ENCODE data around the gene NCOA5. TPM values are rescaled to one million over a fixed set of nuclear protein-coding genes. Genes with fewer than 3 reads are reported as not detected.

Gene NCOA5
- polyA plus RNA-seq, 1 donor (not counting 4 experiments of a cell fraction or from before 2014, with no cell fraction given), result 17.6 TPM

DNA sequence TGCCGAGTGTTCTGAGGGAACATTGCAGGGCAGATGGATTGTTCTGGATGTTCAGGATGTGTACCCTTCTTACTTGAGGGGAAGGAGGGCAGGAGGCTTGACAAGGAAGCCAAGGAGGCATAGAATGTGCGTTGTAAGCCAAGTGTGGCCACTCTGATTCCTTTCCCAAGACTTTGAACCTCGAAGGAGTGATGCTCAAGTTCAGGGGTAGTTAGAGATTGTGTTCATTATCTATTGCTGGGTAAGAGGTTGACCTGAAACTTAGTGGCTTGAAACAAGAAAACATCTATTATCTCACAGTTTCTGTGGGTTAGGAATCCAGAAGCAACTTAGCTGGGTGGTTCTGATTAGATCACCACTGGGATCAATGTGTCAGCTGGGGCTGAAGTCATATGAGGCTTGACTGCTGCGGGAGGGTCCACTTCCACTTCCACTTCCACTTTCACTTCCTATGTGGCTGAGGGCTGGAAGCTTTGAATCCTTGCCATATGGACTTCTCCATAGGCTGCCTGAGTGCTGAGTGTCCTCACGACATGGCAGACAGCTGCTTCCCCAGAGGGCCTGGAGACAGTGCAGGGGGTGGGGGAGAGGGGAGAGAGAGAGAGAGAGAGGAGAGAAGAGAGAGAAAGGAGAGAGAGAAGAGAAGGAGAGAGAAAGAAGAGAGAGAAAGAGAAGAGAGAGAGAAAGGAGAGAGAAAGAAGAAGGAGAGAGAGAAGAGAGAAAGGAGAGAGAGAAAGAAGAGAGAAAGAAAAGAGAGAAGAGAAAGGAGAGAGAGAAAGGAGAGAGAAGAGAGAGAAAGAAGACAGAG is 21.5 kb upstream of the NCOA5 start:
- no peaks in the 10 kb centered on the region for H3K79me2 ChIP-seq (ENCODE audit: control insufficient read depth, insufficient read depth, low read length)
- H3K27ac ChIP-seq (ENCODE audit: control insufficient read depth, insufficient read depth, low read length), result no peak overlapping the region
- no peaks in the 10 kb centered on the region for H3K9me1 ChIP-seq (ENCODE audit: control insufficient read depth, extremely low read depth, insufficient read depth, low read length)
- no peak overlapping the region for H3K4me2 ChIP-seq (ENCODE audit: control insufficient read depth, extremely low read depth, insufficient read depth, low read depth, low read length)
- dilution Hi-C loops (cut with MboI; ENCODE audit: extremely low pct_ligation_motif_present, low sequenced_read_pairs), result no loop called here
- H4K20me1 ChIP-seq (ENCODE audit: control insufficient read depth, extremely low read depth, insufficient read depth, low read length), result no peaks in the 10 kb centered on the region
- FAIRE-seq (no peak), DNase-seq (ENCODE audit: low read depth, low spot score) (no peak)
- peaks cover 12% of the 10 kb centered on the region for H3K27me3 ChIP-seq (ENCODE audit: control insufficient read depth, extremely low read depth, insufficient read depth, low read length)
- H3K4me3 ChIP-seq (ENCODE audit: control insufficient read depth in 2 of 3, extremely low read depth in 1 of 3, insufficient read depth in 2 of 3, low read depth in 1 of 3, low read length in 3 of 3), result no peak overlapping the region
- no peaks in the 10 kb centered on the region for H3K4me1 ChIP-seq (ENCODE audit: control insufficient read depth, extremely low read depth, insufficient read depth, low read length)
- no peak overlapping the region for H2AFZ ChIP-seq (ENCODE audit: control insufficient read depth, low read length)
- no peak overlapping the region for H3K9ac ChIP-seq (ENCODE audit: control insufficient read depth, extremely low read depth, insufficient read depth, low read length)
- H3K9me3 ChIP-seq (ENCODE audit: control insufficient read depth, low read depth, low read length), result no peaks in the 10 kb centered on the region
- TF ChIP-seq EZH2 (IDR thresholded peaks at IDR 0.05; ENCODE audit: low read length) (no peak), CTCF (optimal IDR thresholded peaks at IDR 0.05 in 1 of 3, IDR thresholded peaks at IDR 0.05 in 1 of 3, conservative IDR thresholded peaks at IDR 0.05 in 1 of 3; ENCODE audit: extremely low read depth in 1 of 3, insufficient read depth in 2 of 3, low read length in 3 of 3) (no peak)
- no peaks in the 10 kb centered on the region for H3K36me3 ChIP-seq (ENCODE audit: control insufficient read depth in 2 of 2, extremely low read depth in 1 of 2, insufficient read depth in 2 of 2, low read length in 2 of 2)

DNA sequence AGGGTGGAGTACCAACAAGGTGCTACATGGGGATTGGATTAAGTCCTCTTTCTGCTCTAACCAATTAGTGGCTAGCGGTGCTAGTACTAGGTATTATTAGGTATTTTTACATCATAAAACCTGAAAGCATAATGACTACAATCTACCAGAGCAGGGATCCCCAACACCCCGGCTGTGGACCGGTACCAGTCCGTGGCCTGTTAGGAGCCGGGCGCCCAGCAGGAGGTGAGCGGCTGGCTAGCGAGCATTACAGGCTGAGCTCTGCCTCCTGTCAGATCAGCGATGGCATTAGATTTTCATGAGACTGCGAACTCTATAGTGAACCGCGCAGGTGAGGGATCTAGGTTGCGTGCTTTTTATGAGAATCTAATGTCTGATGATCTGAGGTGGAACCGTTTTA is 19.2 kb upstream of the NCOA5 start:
- Histone ChIP-seq H3K27ac (ENCODE audit: control insufficient read depth, insufficient read depth, low read length) (no peak overlapping the region), H2AFZ (ENCODE audit: control insufficient read depth, low read length) (no peak overlapping the region), H3K27me3 (ENCODE audit: control insufficient read depth, extremely low read depth, insufficient read depth, low read length) (peaks cover 12% of the 10 kb centered on the region), H3K9ac (ENCODE audit: control insufficient read depth, extremely low read depth, insufficient read depth, low read length) (no peak overlapping the region), H3K4me2 (ENCODE audit: control insufficient read depth, extremely low read depth, insufficient read depth, low read depth, low read length) (no peak overlapping the region), H3K79me2 (ENCODE audit: control insufficient read depth, insufficient read depth, low read length) (no peaks in the 10 kb centered on the region), H3K36me3 (ENCODE audit: control insufficient read depth in 2 of 2, extremely low read depth in 1 of 2, insufficient read depth in 2 of 2, low read length in 2 of 2) (no peaks in the 10 kb centered on the region), H3K4me3 (ENCODE audit: control insufficient read depth in 2 of 3, extremely low read depth in 1 of 3, insufficient read depth in 2 of 3, low read depth in 1 of 3, low read length in 3 of 3) (no peak overlapping the region), H3K9me1 (ENCODE audit: control insufficient read depth, extremely low read depth, insufficient read depth, low read length) (no peaks in the 10 kb centered on the region), H3K9me3 (ENCODE audit: control insufficient read depth, low read depth, low read length) (no peaks in the 10 kb centered on the region), H4K20me1 (ENCODE audit: control insufficient read depth, extremely low read depth, insufficient read depth, low read length) (no peaks in the 10 kb centered on the region), H3K4me1 (ENCODE audit: control insufficient read depth, extremely low read depth, insufficient read depth, low read length) (no peaks in the 10 kb centered on the region)
- FAIRE-seq, result no peak
- TF ChIP-seq EZH2 (IDR thresholded peaks at IDR 0.05; ENCODE audit: low read length) (no peak), CTCF (optimal IDR thresholded peaks at IDR 0.05 in 1 of 3, IDR thresholded peaks at IDR 0.05 in 1 of 3, conservative IDR thresholded peaks at IDR 0.05 in 1 of 3; ENCODE audit: extremely low read depth in 1 of 3, insufficient read depth in 2 of 3, low read length in 3 of 3) (no peak)
- dilution Hi-C loops (cut with MboI; ENCODE audit: extremely low pct_ligation_motif_present, low sequenced_read_pairs), result no loop called here
- DNase-seq (ENCODE audit: low read depth, low spot score), result no peak
